HepG2 (cell line): Measurements from ENCODE around the gene DGKD. TPM values are rescaled to one million over a fixed set of nuclear protein-coding genes. Genes with fewer than 3 reads are reported as not detected.

Experiments used
- ARNT ChIP-seq: fragments of 450-650 bp; IDR thresholded peaks from 2 replicates; pipeline ENCODE4 v1.6.1; 2017
- HDAC1 ChIP-seq: sonication (generic); formaldehyde crosslinking; IDR thresholded peaks from 2 replicates; pipeline ENCODE4 v1.5.1; 2020; ENCODE audit warnings: mild to moderate bottlenecking, missing genetic modification reagents
- ISX ChIP-seq: sonication (generic); formaldehyde crosslinking; conservative IDR thresholded peaks from 2 replicates; pipeline ENCODE4 v1.5.0; 2020; ENCODE audit warnings: missing genetic modification reagents
- MIER3 ChIP-seq: IDR thresholded peaks from 2 replicates; pipeline ENCODE4 v1.6.1; 2016; ENCODE audit warnings: missing compliant biosample characterization, borderline replicate concordance
- PAWR ChIP-seq: sonication (generic); formaldehyde crosslinking; IDR thresholded peaks from 2 replicates; pipeline ENCODE4 v1.4.0; 2020; ENCODE audit warnings: missing genetic modification reagents, mild to moderate bottlenecking, borderline replicate concordance
- PHF8 ChIP-seq: sonication (generic); formaldehyde crosslinking; IDR thresholded peaks from 2 replicates; pipeline ENCODE4 v1.5.0; 2020; ENCODE audit warnings: missing genetic modification reagents
- REPIN1 ChIP-seq: sonication (generic); formaldehyde crosslinking; IDR thresholded peaks from 2 replicates; pipeline ENCODE4 v1.8.0; 2022; ENCODE audit warnings: missing genetic modification reagents, low read depth, mild to moderate bottlenecking, borderline replicate concordance
- TEAD3 ChIP-seq: optimal IDR thresholded peaks from 2 replicates; pipeline ENCODE3; 2016; ENCODE audit warnings: borderline replicate concordance
- ZBTB20 ChIP-seq: sonication (generic); formaldehyde crosslinking; IDR thresholded peaks from 2 replicates; pipeline ENCODE4 v1.8.1; 2023; ENCODE audit warnings: missing genetic modification reagents, low read depth, mild to moderate bottlenecking, borderline replicate concordance
- ZFX ChIP-seq: sonication (generic); formaldehyde crosslinking; IDR thresholded peaks from 2 replicates; pipeline ENCODE4 v1.4.0; 2020; ENCODE audit warnings: mild to moderate bottlenecking, low read depth, missing genetic modification reagents, moderate library complexity
- ZNF232 ChIP-seq: sonication (generic); formaldehyde crosslinking; IDR thresholded peaks from 2 replicates; pipeline ENCODE4 v1.4.0; 2020; ENCODE audit warnings: missing genetic modification reagents, borderline replicate concordance
- ZNF30 ChIP-seq: sonication (generic); formaldehyde crosslinking; IDR thresholded peaks from 2 replicates; pipeline ENCODE4 v1.5.0; 2020; ENCODE audit warnings: mild to moderate bottlenecking, missing genetic modification reagents
- ZNF382 ChIP-seq: sonication (generic); formaldehyde crosslinking; IDR thresholded peaks from 2 replicates; pipeline ENCODE4 v1.5.0; 2020; ENCODE audit warnings: missing genetic modification reagents, mild to moderate bottlenecking, borderline replicate concordance
- ZNF543 ChIP-seq: sonication (generic); formaldehyde crosslinking; IDR thresholded peaks from 2 replicates; pipeline ENCODE4 v1.4.0; 2020; ENCODE audit warnings: mild to moderate bottlenecking, missing genetic modification reagents
- ZNF572 ChIP-seq: sonication (generic); formaldehyde crosslinking; IDR thresholded peaks from 2 replicates; pipeline ENCODE4 v1.5.1; 2020; ENCODE audit warnings: mild to moderate bottlenecking, missing genetic modification reagents
- ZNF644 ChIP-seq: IDR thresholded peaks from 2 replicates; pipeline ENCODE4 v1.6.1; 2016; ENCODE audit warnings: low read depth
- ZNF891 ChIP-seq: sonication (generic); formaldehyde crosslinking; IDR thresholded peaks from 2 replicates; pipeline ENCODE4 v1.5.0; 2020; ENCODE audit warnings: mild to moderate bottlenecking, missing genetic modification reagents
- polyA plus RNA-seq, 8 experiments: library from polyadenylated mRNA; depleted of rRNA in 3 of 8; stranded (reverse) in 7 of 8; unstranded in 1 of 8; fragments of >200 nt; fragmentation: Illumina TruSeq in 4 of 8; extraction: Trizol in 4 of 8; gene quantifications; 2 replicates each; pipeline versions ENCODE4 v1.2.1 to v1.2.3, GENCODE V29; 2011 to 2016; ENCODE audit warnings: low read depth in 4 of 8, missing spikeins in 1 of 8, mixed read lengths in 1 of 8; ENCODE audit not compliant: insufficient read depth in 1 of 8
- total RNA-seq, 5 experiments: library from RNA; depleted of rRNA; stranded (reverse); fragments of >200 nt; fragmentation: Illumina TruSeq; extraction: Trizol; gene quantifications; 2 replicates each; pipeline ENCODE4 v1.2.3, GENCODE V29; 2016; ENCODE audit warnings: low read depth in 1 of 5
- TF ChIP-seq, protein P1 (sequence below): sonication (generic); formaldehyde crosslinking; IDR thresholded peaks from 2 replicates; pipeline ENCODE4 v1.5.1; 2020; ENCODE audit warnings: mild to moderate bottlenecking, missing genetic modification reagents, moderate library complexity
- TF ChIP-seq, protein P2 (sequence below): sonication (generic); formaldehyde crosslinking; IDR thresholded peaks from 2 replicates; pipeline ENCODE4 v1.5.0; 2020; ENCODE audit warnings: mild to moderate bottlenecking, missing genetic modification reagents
- TF ChIP-seq, protein P3 (sequence below): IDR thresholded peaks from 2 replicates; pipeline ENCODE4 v1.6.1; 2016; ENCODE audit warnings: missing genetic modification reagents, missing compliant biosample characterization
- TF ChIP-seq, protein P4 (sequence below): sonication (generic); formaldehyde crosslinking; IDR thresholded peaks from 2 replicates; pipeline ENCODE4 v1.4.0; 2020; ENCODE audit warnings: mild to moderate bottlenecking, low read depth, missing genetic modification reagents
- TF ChIP-seq, protein P5 (sequence below): sonication (generic); formaldehyde crosslinking; IDR thresholded peaks from 2 replicates; pipeline ENCODE4 v1.5.0; 2020; ENCODE audit warnings: mild to moderate bottlenecking, low read depth, missing genetic modification reagents, borderline replicate concordance

DGKD gene
- total and polyA plus RNA-seq, 2 of the 13 experiments (the other 11 are each of a cell fraction or from before 2014, with no cell fraction given) = 24.5 to 33.2 TPM

DNA sequence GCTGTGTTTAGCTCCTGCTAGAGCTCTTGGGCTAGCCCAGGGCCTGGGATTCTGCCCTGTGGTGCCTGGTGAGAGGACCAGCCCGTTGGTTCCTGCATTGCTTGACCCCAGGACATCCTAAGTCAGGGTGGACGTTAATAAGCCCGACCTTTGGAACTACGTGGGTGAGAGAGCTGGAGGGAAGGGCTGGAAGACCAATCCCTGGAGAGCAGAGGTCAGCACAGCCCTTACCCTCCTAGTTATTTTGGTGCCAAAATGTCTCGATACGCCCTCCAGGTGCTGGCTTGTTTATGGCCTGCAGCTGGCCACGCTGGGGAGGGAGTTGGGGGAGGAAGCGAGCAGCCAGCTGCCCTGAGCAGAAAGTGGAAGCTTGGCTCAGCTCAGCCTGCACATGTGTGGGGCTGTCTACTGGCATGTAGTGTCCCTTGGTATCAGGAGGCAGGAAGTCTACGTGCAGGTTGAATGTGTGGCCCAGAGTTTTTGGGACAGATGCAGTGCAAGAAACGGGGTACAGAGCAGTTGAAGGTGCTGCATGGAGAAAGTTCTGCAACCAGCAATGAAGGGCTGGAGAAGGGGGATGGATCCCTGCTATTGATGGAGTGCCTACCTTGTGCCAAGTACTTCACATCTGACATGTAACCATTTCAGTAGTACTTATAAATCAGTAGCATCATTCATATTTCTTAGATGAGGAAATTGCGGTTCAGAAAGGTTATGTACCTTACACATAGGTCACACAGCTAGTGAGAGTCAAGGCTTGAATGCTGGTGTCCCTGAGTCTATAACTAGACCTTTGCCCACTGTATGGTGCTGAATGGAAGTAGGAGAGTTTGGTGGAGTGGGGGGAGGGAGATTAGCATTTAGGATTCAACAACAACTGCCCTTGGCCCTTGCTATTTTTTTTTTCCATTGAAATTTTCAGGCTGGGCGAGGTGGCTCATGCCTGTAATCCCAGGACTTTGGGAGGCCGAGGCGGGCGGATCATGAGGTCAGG is 5.0 kb upstream of the DGKD start (continued):
- TF ChIP-seq ZFX (CRISPR knock-in tag) (peak; percentile 50; the same call in 1 of the 2 replicates), ISX (no peak), ARNT (no peak), PAWR (0 out of 2 replicates have a peak, but pooled peaks have one; percentile 75), ZNF30 (CRISPR knock-in tag) (peak; percentile 89), ZNF644 (peak; percentile 9; the same call in 1 of the 2 replicates), ZBTB20 (peak; percentile 58; the same call in 1 of the 2 replicates), ZNF572 (CRISPR knock-in tag) (0 out of 2 replicates have a peak, but pooled peaks have one; percentile 43), TEAD3 (CRISPR knock-in tag) (peak; percentile 5), REPIN1 (CRISPR knock-in tag) (peak; percentile 52; the same call in 1 of the 2 replicates), ZNF232 (CRISPR knock-in tag) (no peak), MIER3 (CRISPR knock-in tag) (no peak), ZNF382 (CRISPR knock-in tag) (no peak), ZNF543 (CRISPR knock-in tag) (peak; percentile 29; the same call in 1 of the 2 replicates), HDAC1 (peak; percentile 44; the same call in 1 of the 2 replicates), PHF8 (CRISPR knock-in tag) (0 out of 2 replicates have a peak, but pooled peaks have one; percentile 22), ZNF891 (CRISPR knock-in tag) (peak; percentile 75)
- TF ChIP-seq, protein P1, sequence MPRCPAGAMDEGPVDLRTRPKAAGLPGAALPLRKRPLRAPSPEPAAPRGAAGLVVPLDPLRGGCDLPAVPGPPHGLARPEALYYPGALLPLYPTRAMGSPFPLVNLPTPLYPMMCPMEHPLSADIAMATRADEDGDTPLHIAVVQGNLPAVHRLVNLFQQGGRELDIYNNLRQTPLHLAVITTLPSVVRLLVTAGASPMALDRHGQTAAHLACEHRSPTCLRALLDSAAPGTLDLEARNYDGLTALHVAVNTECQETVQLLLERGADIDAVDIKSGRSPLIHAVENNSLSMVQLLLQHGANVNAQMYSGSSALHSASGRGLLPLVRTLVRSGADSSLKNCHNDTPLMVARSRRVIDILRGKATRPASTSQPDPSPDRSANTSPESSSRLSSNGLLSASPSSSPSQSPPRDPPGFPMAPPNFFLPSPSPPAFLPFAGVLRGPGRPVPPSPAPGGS = peak; percentile 66; the same call in 1 of the 2 replicates
- TF ChIP-seq, protein P2, sequence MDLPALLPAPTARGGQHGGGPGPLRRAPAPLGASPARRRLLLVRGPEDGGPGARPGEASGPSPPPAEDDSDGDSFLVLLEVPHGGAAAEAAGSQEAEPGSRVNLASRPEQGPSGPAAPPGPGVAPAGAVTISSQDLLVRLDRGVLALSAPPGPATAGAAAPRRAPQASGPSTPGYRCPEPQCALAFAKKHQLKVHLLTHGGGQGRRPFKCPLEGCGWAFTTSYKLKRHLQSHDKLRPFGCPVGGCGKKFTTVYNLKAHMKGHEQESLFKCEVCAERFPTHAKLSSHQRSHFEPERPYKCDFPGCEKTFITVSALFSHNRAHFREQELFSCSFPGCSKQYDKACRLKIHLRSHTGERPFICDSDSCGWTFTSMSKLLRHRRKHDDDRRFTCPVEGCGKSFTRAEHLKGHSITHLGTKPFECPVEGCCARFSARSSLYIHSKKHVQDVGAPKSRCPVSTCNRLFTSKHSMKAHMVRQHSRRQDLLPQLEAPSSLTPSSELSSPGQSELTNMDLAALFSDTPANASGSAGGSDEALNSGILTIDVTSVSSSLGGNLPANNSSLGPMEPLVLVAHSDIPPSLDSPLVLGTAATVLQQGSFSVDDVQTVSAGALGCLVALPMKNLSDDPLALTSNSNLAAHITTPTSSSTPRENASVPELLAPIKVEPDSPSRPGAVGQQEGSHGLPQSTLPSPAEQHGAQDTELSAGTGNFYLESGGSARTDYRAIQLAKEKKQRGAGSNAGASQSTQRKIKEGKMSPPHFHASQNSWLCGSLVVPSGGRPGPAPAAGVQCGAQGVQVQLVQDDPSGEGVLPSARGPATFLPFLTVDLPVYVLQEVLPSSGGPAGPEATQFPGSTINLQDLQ = peak; percentile 23; the same call in 1 of the 2 replicates
- TF ChIP-seq, protein P3, sequence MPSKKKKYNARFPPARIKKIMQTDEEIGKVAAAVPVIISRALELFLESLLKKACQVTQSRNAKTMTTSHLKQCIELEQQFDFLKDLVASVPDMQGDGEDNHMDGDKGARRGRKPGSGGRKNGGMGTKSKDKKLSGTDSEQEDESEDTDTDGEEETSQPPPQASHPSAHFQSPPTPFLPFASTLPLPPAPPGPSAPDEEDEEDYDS = no peak
- TF ChIP-seq, protein P4, sequence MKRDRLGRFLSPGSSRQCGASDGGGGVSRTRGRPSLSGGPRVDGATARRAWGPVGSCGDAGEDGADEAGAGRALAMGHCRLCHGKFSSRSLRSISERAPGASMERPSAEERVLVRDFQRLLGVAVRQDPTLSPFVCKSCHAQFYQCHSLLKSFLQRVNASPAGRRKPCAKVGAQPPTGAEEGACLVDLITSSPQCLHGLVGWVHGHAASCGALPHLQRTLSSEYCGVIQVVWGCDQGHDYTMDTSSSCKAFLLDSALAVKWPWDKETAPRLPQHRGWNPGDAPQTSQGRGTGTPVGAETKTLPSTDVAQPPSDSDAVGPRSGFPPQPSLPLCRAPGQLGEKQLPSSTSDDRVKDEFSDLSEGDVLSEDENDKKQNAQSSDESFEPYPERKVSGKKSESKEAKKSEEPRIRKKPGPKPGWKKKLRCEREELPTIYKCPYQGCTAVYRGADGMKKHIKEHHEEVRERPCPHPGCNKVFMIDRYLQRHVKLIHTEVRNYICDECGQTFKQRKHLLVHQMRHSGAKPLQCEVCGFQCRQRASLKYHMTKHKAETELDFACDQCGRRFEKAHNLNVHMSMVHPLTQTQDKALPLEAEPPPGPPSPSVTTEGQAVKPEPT = peak; percentile 86; the same call in 1 of the 2 replicates
- TF ChIP-seq, protein P5, sequence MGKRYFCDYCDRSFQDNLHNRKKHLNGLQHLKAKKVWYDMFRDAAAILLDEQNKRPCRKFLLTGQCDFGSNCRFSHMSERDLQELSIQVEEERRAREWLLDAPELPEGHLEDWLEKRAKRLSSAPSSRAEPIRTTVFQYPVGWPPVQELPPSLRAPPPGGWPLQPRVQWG (CRISPR knock-in tag) = no peak
